Stomach (tissue), 9 donors: ENCODE data around the gene P2RX7. TPM values are rescaled to one million over a fixed set of nuclear protein-coding genes. Genes with fewer than 3 reads are reported as not detected.

Source experiments
- DNase-seq, 2 donors: peaks; one replicate each; pipeline versions ENCODE4 v3.0.0 to v3.0.0-alpha.2; 2013 to 2019
- H3K27ac ChIP-seq, 5 donors: fragments of 200-600 bp in 4 of 5; sonication (generic) in 4 of 5; one replicate each; pipeline ENCODE4 v1.5.1; 2013 to 2019; ENCODE audit warnings: mild to moderate bottlenecking in 1 of 5, moderate library complexity in 1 of 5
- H3K27me3 ChIP-seq, 3 donors: fragments of 200-600 bp; sonication (generic); one replicate each; pipeline ENCODE4 v1.5.1; 2017 to 2019; ENCODE audit warnings: mixed run types in 1 of 3
- H3K36me3 ChIP-seq, 4 donors: fragments of 200-600 bp; sonication (generic); 1 replicate in 3 of 4; 2 replicates in 1 of 4; pipeline ENCODE4 v1.5.1; 2016 to 2019
- H3K4me1 ChIP-seq, 4 donors: fragments of 200-600 bp; sonication (generic); one replicate each; pipeline ENCODE4 v1.5.1; 2016 to 2019
- H3K4me3 ChIP-seq, 4 donors: fragments of 200-600 bp; sonication (generic) in 3 of 4; one replicate each; pipeline ENCODE4 v1.5.1; 2016 to 2019; ENCODE audit warnings: mild to moderate bottlenecking in 1 of 4
- H3K9me3 ChIP-seq, 4 donors: fragments of 200-600 bp; sonication (generic); one replicate each; pipeline ENCODE4 v1.5.1; 2016 to 2019
- EP300 ChIP-seq: sonication (generic); formaldehyde crosslinking; IDR thresholded peaks from one replicate; pipeline ENCODE4 v1.6.1; 2017; ENCODE audit warnings: antibody characterized with exemption
- POLR2A ChIP-seq, 4 donors: fragments of 450-650 bp; IDR thresholded peaks; one replicate each; pipeline ENCODE4 v1.6.1; 2016; ENCODE audit warnings: antibody characterized with exemption in 4 of 4, control low read depth in 2 of 4, mild to moderate bottlenecking in 1 of 4, moderate library complexity in 1 of 4
- POLR2AphosphoS5 ChIP-seq, 3 donors: sonication (generic); formaldehyde crosslinking; IDR thresholded peaks; one replicate each; pipeline ENCODE4 v1.6.1; 2016; ENCODE audit warnings: antibody characterized with exemption in 3 of 3
- WGBS, 5 donors: extraction: QIAGEN DNeasy Blood & Tissue Kit in 3 of 5; methylation state at CpG; one replicate each; pipeline versions ENCODE4 v1.1.5 to v1.1.7; 2013 to 2018; 5-methylcytosine and 5-hydroxymethylcytosine counted together
- intact Hi-C: fragments of 100-400 bp; cut with DNase I; formaldehyde crosslinking; loops from one replicate; pipeline ENCODE4 v1.15.1; 2023; ENCODE audit warnings: low total_unique reads
- polyA plus RNA-seq, 3 donors: library from polyadenylated mRNA; stranded (reverse); fragments of 200-250 nt; gene quantifications; one replicate each; pipeline ENCODE4 v1.2.3, GENCODE V29; 2013
- total RNA-seq, 5 donors: library from RNA; depleted of rRNA; stranded (reverse); fragments of >200 nt; gene quantifications; one replicate each; pipeline versions ENCODE4 v1.1.0 to v1.2.3, GENCODE V29; 2014 to 2016
- TF ChIP-seq, protein P1 (sequence below), 7 experiments: fragments of 450-650 bp in 4 of 7; fragments of 200-600 bp in 3 of 7; sonication (generic) in 3 of 7; IDR thresholded peaks; one replicate each; pipeline ENCODE4 v1.5.1; 2016 to 2019; ENCODE audit warnings: antibody characterized with exemption in 7 of 7, control low read depth in 2 of 7, mild to moderate bottlenecking in 1 of 7
- donor health status: healthy with polysubstance abuse.
- donor health status: Bipolar disorder and iron deficiency.
- donor health status: healthy.

Gene P2RX7
- total and polyA plus RNA-seq, 8 donors, result 0.31 to 2.2 (median 0.95) TPM; not detected in 2

GRCh38 chr12:121181181-121181580 lies 48.5 kb downstream of the P2RX7 start:
- H3K36me3 ChIP-seq, result peaks cover 0 to 15% (median 9%) of the 10 kb centered on the region in 4 donors
- no peaks in the 10 kb centered on the region for H3K9me3 ChIP-seq
- H3K27me3 ChIP-seq, result no peaks in the 10 kb centered on the region
- DNase-seq, result no peak
- 45 to 80% (median 69%) methylated on average over 3 of the region's 3 CpGs for WGBS, 5 donors
- H3K4me3 ChIP-seq, result no peak overlapping the region
- peaks cover 0 to 2% (median 0%) of the 10 kb centered on the region in 4 donors for H3K4me1 ChIP-seq
- TF ChIP-seq POLR2A (IDR thresholded peaks at IDR 0.05) (no peak), POLR2AphosphoS5 (IDR thresholded peaks at IDR 0.05) (no peak), EP300 (no peak)
- TF ChIP-seq, protein P1, sequence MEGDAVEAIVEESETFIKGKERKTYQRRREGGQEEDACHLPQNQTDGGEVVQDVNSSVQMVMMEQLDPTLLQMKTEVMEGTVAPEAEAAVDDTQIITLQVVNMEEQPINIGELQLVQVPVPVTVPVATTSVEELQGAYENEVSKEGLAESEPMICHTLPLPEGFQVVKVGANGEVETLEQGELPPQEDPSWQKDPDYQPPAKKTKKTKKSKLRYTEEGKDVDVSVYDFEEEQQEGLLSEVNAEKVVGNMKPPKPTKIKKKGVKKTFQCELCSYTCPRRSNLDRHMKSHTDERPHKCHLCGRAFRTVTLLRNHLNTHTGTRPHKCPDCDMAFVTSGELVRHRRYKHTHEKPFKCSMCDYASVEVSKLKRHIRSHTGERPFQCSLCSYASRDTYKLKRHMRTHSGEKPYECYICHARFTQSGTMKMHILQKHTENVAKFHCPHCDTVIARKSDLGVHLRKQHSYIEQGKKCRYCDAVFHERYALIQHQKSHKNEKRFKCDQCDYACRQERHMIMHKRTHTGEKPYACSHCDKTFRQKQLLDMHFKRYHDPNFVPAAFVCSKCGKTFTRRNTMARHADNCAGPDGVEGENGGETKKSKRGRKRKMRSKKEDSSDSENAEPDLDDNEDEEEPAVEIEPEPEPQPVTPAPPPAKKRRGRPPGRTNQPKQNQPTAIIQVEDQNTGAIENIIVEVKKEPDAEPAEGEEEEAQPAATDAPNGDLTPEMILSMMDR (IDR thresholded peaks at IDR 0.05), result no peak
- intact Hi-C loops, result no loop called here
- no peak overlapping the region for H3K27ac ChIP-seq

DNA sequence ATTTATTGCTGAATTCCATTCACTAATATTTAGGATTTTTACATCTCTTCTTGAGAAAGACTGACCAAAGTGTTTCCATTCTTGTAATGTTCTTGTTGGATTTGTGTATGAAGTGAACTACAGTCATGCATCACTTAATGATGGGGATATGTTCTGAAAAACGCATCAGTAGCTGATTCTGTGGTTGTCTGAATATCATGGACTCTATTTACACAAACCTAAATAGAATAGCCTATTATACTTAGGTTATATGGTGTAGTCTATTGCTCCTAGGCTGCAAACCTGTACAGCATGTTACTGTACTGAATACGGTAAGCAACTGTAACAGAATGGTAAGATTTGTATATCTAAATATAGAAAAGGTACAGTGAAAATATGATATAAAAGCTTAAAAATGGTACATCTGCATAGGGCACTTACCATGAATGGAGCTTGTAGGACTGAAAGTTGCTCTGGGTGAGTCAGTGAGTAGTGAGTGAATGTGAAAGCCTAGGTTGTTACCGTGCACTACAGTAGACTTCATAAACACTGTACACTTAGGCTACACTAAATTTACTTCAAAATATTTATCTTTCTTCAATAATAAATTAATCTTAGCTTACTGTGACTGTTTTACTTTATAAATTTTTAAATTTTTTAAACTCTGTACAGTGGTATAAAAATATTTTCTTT lies 49.7 kb downstream of the P2RX7 start:
- Histone ChIP-seq H3K27me3 (no peaks in the 10 kb centered on the region), H3K4me3 (no peak overlapping the region), H3K4me1 (no peaks in the 10 kb centered on the region), H3K9me3 (no peaks in the 10 kb centered on the region), H3K27ac (no peak overlapping the region), H3K36me3 (peaks cover 0 to 13% (median 8%) of the 10 kb centered on the region in 4 donors)
- TF ChIP-seq EP300 (no peak), POLR2A (IDR thresholded peaks at IDR 0.05) (no peak), POLR2AphosphoS5 (IDR thresholded peaks at IDR 0.05) (no peak)
- TF ChIP-seq, protein P1 (IDR thresholded peaks at IDR 0.05), result no peak
- no peak for DNase-seq
- WGBS, 5 donors, result 59 to 84% (median 79%) methylated on average over 3 of the region's 3 CpGs
- intact Hi-C loops, result no loop called here

DNA sequence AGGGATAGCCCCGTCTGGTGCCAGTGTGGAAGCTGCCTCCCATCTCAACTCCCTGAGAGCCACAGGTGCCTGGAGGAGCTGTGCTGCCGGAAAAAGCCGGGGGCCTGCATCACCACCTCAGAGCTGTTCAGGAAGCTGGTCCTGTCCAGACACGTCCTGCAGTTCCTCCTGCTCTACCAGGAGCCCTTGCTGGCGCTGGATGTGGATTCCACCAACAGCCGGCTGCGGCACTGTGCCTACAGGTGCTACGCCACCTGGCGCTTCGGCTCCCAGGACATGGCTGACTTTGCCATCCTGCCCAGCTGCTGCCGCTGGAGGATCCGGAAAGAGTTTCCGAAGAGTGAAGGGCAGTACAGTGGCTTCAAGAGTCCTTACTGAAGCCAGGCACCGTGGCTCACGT lies 51.7 kb downstream of the P2RX7 start:
- no peak for TF ChIP-seq POLR2A (IDR thresholded peaks at IDR 0.05)
- TF ChIP-seq, protein P1 (IDR thresholded peaks at IDR 0.05), result no peak
- Histone ChIP-seq H3K4me3 (no peak overlapping the region), H3K27ac (no peak overlapping the region), H3K36me3 (peaks cover 0 to 10% (median 7%) of the 10 kb centered on the region in 4 donors), H3K9me3 (no peaks in the 10 kb centered on the region), H3K27me3 (no peaks in the 10 kb centered on the region), H3K4me1 (no peaks in the 10 kb centered on the region)
- no peak for DNase-seq
- WGBS, 5 donors, result 75 to 96% (median 88%) methylated on average over 4 to 15 of the region's 15 CpGs
- intact Hi-C loops, result no loop called here

GRCh38 chr12:121184984-121185889 lies 52.6 kb downstream of the P2RX7 start:
- H3K9me3 ChIP-seq, result no peaks in the 10 kb centered on the region

More at GRCh38 chr12:121184984-121185889, 52.6 kb downstream of the P2RX7 start:
- H3K4me3 ChIP-seq, result no peak overlapping the region
- H3K36me3 ChIP-seq, result peaks cover 0 to 10% (median 7%) of the 10 kb centered on the region in 4 donors
- H3K27ac ChIP-seq, result no peak overlapping the region
- TF ChIP-seq, protein P1 (IDR thresholded peaks at IDR 0.05), result no peak
- TF ChIP-seq POLR2A (IDR thresholded peaks at IDR 0.05) (no peak), POLR2AphosphoS5 (IDR thresholded peaks at IDR 0.05) (no peak), EP300 (no peak)
- no peaks in the 10 kb centered on the region for H3K27me3 ChIP-seq
- no peak for DNase-seq
- intact Hi-C loops, result no loop called here
- H3K4me1 ChIP-seq, result no peaks in the 10 kb centered on the region
- 85 to 96% (median 95%) methylated on average over 7 of the region's 7 CpGs for WGBS, 5 donors
